Right kidney (tissue), 1 donor: ENCODE data around the gene SH3BGR.

ENCODE experiments used
- DNase-seq: peaks from one replicate; pipeline ENCODE4 v3.0.0-alpha.2; 2016

The SH3BGR gene

DNA sequence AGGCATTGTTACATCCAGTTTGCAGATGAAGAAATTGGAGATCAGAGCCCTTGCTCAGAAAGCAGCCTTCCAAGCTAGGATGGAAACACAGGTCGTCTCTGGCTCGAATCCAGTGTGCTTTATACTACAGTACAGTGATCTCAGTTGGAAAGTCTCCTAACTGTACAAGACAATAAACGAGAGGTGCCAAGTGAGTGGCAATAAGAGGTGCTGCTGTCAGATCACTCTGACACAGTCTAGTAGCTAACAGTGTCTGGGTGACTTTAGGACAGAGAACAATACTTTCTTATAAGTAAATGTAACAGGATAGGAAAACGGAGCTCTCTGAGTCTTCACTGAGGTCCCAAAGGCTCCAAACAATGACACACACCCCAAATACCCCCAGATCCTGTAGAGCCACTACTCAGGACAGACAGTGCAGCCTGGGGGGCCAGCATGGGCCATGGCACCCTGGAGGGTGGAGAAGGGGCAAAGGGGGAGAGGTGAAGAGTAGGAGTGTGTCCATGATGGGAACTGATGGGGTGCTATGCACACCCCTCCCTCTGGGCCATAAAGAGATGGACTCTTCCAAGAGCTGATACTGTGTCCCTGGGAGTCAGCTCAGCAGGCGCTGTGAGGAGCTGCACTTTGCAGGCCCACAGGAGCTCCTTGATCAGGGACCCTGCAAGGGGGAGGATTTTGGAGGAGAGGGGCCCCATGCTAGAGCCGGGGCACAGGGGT lies 3.3 kb downstream of the SH3BGR start:
- DNase-seq: no peak

GRCh38 chr21:39456665-39457064 lies 4.9 kb downstream of the SH3BGR start:
- DNase-seq: no peak

DNA sequence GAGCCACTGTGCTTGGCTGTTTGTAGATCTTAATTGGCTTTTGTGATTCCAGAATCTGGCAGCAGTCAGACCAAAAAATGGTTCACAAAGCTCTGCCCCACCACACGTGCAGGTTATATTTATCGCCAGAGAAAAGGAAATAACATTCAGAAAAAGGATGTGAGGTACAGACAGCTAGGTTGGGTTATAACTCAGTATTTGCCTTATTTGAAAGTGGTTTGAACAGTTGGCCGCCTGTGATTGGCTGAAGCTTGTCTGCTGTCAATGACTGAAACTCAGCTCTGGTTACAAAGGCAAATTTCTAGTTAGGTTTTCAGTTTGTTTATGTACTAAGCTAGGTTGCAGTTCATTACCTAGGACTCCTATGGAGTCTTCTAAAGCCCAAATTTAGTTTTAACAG lies 9.6 kb downstream of the SH3BGR start:
- no peak for DNase-seq

GRCh38 chr21:39463308-39463707 lies 11.5 kb downstream of the SH3BGR start:
- DNase-seq: no peak

DNA sequence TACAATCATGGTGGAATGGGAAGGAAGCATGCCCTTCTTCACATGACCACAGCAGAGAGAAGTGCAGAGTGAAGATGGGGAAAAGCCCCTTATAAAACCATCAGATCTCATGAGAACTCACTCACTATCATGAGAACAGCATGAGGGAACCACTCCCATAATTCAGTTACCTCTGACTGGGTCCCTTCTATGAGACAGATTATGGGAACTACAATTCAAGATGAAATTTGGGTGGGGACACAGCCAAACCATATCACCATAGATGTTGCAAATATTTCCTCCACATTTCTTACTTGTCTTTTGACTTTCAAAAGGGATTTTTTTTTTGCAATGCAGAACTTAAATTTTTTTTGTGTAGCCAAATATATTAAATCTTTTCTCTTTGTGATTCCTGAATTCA lies 14.8 kb downstream of the SH3BGR start:
- no peak for DNase-seq

- no peak for DNase-seq
Measured at GRCh38 chr21:39467746-39468145, 16.0 kb downstream of the SH3BGR start.

DNA sequence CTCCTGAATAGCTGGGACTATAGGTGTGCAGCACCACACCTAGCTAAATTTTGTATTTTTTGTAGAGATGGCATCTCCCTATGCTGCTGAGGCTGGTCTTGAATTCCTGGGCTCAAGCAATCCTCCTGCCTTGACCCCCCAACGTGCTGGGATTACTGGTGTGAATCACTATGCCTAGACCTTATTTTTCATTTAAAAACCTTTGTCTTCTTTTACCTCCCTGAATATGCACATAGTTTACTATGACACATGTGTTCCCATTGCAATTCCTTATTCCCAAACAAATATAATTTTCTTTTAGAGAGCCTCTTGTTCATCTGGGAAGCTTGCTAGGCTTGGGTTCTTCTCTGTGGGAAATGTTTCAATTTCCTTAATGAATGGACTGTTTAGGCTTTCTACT lies 16.8 kb downstream of the SH3BGR start:
- DNase-seq: no peak

- DNase-seq: no peak
Measured at GRCh38 chr21:39471598-39471997, 19.8 kb downstream of the SH3BGR start.

DNA sequence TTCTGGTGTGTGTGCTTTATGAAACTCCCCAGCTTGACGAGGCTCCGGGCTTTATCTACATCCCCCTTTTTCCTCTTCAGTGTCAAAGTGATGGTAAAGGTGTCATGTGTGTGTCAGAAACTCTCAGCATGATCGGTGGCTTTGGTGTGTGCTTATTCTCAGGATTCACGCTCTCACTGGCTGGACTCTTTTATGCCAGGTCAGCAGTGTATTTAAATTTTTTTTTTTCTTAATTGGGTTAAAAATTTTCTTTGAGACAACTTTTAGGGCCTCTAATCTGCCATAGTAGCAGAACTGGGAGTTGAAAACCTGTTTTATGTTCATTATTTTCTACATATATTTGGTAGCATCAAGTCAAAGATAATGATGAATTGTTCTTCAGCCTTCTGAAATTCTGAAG lies 21.0 kb downstream of the SH3BGR start:
- DNase-seq: no peak

DNA sequence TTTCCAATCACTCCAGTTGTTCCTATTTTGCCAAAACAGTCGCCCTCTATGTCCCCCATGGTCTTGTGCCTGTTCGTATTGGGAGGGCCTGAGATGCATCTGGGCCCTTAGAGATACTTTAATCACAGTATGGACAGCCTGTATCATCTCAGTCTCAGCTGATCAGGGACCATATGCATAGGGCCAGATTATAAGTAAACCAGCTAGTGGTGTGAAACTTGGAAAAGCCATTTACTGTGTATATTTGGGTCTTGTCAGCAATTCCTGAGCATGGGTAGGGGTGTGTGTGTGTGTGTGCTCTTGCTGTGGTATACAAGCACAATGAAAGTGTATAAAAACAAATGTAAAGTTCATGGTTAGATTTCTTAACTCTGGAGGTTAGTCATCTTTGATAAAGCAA lies 22.8 kb downstream of the SH3BGR start:
- DNase-seq: no peak

DNA sequence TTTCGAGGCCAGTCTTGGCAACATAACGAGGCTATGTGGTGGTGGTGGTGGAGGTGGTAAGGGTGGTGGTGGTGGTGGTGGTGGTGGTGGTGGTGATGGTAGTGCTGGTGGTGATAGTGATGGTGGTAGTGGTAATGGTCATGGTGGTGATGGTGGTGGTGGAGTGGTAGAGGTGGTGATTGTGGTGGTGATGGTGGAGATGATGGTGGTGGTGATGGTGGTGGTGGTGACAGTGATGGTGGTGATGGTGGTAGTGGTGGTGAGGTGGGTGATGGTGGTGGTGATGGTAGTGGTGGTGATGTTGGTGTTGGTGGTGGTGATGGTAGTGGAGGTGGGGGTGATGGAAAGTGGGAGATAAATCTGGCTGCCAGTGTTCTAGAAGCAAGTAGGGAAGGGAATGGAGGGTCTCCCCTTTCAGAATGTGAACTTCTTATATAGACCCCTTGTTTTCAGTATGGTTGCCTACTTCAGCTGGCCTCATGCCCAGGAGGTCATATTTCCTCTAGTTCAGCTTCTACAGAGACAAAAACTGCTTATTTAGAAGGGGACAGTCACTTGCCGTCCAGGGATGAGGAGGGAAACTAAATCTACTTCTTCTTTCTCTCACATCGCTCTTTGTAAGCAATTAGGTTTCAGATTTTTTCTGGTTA lies 27.5 kb downstream of the SH3BGR start:
- no peak for DNase-seq

DNA sequence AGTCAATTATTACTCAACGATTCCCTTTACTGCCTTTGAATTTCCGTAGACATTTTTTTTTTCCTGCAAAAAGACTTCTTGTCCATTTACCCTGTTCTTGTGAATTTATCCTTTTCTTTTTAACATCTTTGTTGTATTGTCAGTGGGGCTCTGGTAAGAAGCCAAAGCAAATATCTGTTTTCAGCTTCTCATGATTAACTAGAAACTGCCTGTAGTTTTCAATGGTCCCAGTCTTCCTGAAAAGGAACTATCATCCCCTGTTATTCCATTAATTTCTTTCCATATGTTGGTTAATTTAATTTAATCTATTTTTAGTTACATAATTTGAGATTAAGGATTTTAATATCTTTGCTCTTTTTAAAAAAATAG lies 28.0 kb downstream of the SH3BGR start:
- no peak for DNase-seq

- no peak for DNase-seq
Measured at GRCh38 chr21:39480271-39480670, 28.5 kb downstream of the SH3BGR start.

GRCh38 chr21:39481886-39482285 lies 30.1 kb downstream of the SH3BGR start:
- DNase-seq: no peak

DNA sequence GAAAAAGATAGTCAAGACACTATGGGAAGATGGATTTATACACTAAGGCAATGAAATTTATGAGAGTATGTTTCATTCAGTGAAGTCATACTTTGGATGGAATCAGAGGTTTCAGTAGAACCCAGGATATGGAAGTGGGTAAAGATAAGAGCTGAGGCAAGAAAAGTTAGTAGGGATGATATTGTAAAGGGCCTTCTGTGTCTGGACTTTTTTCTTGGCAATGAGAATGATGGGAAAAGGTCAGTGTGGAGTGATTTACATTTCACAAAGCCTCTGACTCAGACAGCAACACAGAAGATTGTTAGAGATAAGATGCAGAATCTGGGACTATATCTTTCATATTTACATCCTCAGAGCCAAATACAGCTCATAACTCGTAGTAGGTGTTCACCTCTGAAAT lies 32.1 kb downstream of the SH3BGR start:
- DNase-seq: no peak

DNA sequence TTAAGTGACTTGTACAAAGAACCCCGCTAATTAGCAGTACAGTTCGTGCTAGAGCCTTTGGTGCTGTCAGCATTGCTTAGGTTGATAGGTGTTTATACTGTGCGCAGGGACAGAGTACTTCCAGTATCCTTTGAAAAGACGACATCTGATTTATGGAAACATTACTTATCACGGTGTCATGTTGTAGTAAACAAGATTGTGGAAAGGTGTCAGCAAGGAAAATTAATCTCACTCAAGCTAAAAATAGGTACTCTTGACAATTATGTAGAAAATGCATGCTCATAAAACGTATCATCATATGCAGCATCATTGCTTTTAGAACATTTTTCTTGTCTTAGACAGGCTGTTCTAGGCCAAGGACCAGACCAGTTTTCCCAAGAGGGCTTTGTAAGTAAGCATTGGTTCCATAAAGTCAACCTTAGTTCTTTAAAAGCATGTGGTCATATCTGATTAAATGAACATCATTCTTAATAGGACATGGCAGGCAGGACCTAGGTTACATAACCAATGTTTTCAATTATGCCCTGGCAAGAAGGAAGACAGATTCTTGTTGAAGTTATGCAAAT lies 33.0 kb downstream of the SH3BGR start:
- DNase-seq: no peak

GRCh38 chr21:39489380-39489924 lies 37.7 kb downstream of the SH3BGR start:
- no peak for DNase-seq

- no peak for DNase-seq
Measured at GRCh38 chr21:39499156-39499555, 47.4 kb downstream of the SH3BGR start.

DNA sequence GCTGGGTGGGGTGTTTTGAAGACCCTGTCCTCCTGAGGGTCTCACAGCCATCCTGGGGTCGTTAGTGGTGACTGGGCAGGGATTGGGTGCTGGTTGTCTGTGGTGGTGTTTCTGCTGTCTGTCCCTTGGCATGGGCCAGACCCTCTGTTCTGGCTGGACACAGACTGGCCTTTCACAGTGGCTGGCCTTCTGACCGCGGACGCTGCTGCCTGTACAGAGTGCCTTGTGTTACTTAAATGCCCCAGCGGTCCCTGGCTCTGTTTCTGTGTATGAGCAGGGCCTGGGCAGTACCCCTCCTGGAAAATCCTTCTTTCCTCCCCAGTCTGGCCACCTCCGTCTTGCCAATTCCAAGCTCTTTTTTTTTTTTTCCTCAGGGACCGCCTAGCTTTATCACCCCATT lies 50.9 kb downstream of the SH3BGR start:
- DNase-seq: no peak

DNA sequence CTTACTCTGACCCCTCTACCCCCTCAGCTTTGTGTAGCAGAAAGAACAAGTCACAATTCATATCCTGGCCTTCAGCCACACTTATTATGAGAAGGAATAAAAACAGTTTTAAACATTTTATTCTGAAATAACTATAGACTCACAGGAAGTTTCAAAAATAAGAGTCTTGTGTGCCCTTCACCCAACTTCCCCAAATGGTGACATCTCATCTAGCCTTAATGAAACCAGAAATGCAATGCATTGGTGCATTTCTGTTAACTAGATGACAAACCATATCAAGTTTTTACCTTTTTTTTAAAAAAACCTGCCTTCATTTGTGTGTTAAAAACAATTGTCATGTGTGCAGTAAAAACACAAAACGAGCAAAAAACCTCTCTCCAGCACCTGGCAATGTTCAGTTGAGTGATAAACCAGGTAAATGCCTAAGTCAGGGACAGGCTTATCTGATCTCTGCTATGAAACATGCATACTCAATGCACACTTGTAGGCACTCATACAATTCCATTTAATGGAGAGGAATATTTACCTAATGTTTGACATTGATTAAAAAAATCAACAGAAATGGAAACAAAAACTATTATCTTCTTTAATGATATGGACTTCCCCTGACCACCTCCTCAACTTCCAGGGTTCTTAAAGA lies 51.5 kb downstream of the SH3BGR start:
- no peak for DNase-seq

- no peak for DNase-seq
Measured at GRCh38 chr21:39504230-39504629, 52.5 kb downstream of the SH3BGR start.

DNA sequence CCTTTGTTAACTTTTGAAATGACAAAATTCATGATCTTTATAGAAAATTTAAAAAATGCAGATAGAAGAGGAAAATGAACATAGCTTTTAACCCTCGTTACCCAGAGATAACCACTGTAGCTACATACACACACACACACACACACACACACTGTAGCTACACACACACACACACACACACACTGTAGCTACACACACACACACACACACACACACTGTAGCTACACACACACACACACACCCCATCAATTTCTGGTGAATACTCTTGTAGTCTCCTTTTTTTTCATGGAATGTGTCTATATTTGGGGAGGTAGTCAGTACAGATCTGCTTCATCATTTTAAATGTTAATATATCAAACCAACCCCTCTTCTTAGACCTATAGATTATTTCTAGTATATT lies 58.5 kb downstream of the SH3BGR start:
- DNase-seq: no peak

GRCh38 chr21:39511102-39511501 lies 59.3 kb downstream of the SH3BGR start:
- DNase-seq: no peak
